HG03378 (cell line): ENCODE results near the gene CACNG4.

Source experiments
- ATAC-seq: cut with Tn5 transposase; IDR thresholded peaks from one replicate; pipeline ENCODE4 v1.9.1; 2021; ENCODE audit warnings: mild to moderate bottlenecking, moderate library complexity; ENCODE audit not compliant: unreplicated experiment

CACNG4 gene

DNA sequence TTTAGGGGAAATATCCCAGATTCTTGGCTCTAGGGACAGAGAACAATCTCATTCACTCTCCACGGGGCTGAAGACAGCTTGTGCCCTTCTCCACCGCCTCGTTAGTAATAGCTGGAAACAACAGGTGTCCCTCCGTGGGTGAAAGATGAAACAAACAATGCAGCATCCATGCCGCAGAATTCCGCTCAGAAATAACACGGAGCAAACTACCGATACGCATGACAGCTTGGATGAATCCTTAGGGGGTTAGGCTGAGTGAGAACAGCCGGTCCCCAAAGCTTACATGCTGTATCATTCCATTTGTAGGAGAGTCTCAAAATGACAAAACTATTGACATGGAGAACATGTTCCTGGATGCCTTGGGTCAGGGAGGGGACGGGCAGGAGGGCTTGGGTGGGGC, 50.5 kb downstream of the CACNG4 start:
- no peak for ATAC-seq

DNA sequence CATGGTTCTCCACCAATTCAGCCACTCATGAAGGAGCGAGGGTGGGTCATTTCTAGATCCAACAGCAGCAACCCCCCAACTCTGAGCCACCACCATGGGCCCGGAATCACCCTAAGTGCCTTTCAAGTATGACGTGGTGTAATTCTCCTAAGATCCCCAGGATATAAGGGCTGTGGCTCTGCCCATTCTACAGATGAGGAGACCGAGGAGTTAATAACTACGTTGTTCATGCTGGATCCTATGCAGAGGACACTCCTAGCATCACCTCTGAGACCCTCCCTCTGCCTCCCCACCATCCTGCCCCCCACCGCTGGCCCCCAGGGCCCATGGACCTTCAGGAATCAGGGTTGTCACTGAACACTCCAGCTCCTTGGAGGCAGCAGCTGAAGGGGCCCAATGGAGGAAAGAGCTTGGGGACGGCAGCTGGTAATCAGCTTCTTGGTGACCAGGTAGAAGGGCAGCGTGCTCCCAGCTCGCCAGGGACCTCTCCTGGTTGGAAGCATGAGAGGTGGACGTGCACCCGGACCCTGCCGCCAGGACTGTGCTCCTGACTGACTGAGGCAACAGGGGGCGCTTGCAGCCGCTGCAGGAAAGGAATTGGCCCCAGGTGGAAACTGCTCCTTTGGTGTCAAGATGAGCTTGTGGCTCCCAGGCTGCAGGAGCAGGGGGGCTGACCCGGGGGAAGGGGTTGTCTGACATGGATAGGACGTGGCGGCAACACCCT, 51.7 kb downstream of the CACNG4 start:
- ATAC-seq: no peak

DNA sequence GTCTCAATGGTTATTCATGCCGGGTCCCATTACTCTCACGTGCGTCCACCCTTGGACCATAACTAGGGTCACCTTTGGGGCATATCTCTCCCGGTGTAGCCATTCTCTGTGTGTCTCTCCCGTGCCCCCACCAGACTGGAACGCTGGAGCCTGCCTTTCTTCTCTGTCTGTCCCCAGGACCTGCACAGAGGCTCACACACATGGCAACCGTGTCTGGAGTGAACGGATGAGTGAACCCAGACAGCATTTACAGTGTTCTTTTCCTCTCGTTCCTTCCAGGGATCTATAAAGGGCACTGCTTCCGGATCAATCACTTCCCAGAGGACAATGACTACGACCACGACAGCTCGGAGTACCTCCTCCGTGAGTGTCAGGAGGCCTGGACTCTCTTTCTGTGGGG, 53.4 kb downstream of the CACNG4 start:
- ATAC-seq: no peak

DNA sequence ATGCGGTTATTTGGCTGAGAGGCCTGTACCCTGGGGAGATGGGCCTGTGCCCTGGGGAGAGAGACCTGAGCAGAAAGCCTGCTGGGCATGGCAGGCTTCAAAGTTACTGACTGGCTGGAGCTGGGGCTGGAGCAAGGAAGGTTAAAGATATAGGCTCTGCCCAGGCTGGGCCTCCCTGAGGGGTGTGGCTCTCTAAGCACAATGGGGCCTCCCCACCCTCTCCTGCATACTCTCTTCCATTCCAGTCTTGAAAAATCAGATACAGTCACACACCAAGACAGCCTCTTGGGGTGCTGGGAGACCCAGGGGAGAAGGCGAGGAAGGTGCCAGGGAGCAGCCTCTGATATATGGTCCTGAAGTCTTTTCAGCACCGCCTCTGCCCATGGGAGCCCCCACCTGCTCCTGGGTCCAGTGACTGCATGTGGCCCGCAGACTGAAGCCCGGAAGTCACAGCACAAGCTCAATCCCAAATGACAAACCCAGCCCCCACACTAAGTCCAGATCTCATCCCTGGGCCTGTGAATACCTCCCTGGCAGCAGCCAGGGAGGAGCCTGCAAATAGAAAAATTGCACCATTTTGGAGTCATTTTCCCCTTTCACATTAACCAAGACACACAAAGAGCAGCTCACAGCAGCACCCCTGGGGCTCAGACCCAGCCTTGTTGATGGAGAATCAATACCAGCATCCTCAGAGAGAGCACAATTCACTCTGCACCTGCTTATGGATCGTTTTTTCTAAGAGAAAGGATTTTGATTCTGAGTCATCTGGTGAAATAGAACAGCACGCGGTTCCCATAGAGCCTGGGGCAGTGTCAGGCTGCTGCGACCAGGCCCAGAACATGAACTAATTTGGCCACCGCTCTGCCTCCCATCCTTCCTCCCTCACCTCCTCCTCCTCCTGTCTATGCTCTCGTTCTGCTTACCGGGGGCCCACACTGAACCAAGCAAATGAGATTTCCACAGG, 54.2 kb downstream of the CACNG4 start:
- ATAC-seq: no peak

DNA sequence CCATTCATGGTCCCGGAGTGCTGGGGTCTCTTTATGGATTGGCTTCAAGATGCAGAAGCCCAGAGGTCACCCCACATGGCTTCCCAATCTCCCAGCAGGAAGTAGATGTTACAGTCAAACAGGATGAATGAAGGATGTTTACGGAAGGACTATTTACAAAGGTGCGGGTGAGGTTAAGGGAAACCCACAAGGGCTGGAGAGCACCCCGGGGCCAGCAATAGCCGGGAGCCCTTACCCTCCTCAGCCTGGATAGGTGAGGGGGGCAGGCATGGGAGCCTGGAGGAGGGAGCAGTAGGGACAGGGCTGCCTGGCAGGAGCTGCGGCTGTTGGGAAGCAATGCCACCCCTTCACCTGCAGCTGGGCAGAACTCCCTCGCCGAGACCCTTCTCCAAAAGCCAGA, 55.3 kb downstream of the CACNG4 start:
- ATAC-seq: no peak

DNA sequence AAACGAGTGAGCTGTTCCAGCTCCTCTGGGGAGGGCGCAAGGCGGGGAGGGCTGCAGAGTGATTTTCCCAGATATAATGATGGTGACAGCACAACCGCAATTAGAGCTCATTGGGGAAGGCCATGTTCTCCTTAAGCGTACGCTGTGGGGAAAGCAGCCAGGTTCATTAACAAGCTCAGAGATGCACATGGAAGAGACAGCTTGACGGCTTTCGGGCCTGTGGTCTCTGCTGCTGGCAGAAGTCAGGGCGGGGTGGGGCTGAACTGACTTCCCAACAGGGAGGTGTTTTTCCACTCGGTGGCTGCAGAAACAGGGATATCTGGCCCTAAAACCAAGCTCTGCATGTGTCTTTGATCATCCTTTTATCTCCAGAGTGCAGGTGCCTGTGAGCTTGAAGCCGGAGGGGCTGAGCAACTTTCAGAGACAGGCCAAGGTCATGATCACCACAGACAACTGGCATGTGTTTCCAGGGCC, 55.8 kb downstream of the CACNG4 start:
- no peak for ATAC-seq

DNA sequence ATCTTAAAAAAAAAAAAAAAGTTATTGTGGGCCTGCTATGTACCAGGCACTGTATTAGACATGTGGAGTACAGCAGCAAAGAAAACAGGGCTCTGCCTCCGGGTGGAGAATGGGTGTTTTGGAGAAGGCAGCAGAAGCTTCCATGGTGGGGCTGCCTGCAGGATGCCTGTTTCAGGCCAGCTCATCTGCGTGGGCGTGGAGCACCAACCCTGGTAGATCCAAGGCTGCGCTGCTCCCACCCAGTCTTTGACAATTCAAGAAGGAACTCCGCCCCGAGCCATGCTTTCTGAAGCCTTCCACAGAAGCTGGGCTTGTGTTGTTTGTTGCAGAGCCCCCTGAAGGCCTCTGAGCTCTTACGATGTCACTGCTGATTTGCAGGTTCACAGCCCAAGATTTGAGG, 56.7 kb downstream of the CACNG4 start:
- ATAC-seq: no peak

DNA sequence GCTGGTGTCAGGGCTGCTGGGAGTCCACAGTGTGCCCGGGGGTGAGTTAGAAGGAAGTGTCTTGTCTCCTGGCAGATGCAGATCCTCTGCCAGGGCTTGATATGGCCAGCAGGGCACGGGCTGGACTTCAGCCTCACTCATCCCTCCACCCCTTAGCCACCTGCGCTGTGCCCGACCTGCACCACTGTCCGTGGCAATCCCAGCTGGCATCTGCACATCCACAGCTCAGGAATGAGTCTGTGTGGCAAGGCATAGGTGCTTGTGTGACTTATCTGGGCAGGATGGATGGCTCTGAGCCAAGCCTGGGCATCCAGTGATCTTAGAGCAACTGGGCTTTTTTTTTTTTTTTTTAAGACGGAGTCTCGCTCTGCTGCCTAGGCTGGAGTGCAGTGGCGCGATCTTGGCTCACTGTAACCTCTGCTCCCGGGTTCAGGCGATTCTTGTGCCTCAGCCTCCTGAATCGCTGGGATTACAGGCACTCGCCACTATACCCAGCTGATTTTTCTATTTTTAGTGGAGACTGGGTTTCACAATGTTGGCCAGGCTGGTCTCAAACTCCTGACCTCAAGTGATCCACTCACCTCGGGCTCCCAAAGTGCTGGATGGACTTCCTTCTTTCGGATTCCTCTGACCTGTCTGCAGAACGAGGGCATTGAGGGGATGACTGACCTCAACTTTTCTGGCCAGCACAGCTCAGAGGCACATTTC, 57.4 kb downstream of the CACNG4 start:
- no peak for ATAC-seq

DNA sequence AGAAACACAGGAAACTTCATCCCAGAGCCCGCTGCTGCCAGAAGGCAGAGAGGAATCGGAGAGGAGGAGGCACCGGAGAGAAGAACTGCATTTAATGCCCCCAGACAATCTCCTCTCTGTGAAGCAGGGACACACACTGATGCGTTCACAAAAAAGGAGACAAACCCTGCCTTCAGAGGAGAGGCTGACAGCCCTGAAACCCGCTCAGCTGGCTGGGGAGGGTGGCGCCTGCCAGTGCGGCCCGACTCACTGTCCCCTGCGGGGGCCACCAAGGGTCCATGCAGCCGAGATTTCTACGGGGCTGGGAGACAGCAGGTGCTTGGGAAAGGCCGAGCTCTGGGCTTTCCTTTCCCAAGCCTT, 57.9 kb downstream of the CACNG4 start:
- ATAC-seq: no peak

DNA sequence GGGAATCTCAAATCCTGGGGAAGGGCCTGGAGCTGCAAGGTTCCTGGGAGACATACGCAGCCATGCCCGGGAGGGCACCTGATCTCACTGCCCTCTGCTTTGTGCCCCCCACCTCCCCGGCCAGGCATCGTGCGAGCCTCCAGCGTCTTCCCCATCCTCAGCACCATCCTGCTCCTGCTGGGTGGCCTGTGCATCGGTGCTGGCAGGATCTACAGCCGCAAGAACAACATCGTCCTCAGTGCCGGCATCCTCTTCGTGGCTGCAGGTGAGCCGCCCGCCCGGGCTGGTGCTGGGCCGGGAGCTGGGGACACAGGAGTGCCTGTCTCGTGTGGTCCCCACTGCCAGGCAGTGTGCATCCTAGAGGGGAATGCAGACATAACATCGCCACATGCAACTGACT, 60.2 kb downstream of the CACNG4 start:
- ATAC-seq: no peak

DNA sequence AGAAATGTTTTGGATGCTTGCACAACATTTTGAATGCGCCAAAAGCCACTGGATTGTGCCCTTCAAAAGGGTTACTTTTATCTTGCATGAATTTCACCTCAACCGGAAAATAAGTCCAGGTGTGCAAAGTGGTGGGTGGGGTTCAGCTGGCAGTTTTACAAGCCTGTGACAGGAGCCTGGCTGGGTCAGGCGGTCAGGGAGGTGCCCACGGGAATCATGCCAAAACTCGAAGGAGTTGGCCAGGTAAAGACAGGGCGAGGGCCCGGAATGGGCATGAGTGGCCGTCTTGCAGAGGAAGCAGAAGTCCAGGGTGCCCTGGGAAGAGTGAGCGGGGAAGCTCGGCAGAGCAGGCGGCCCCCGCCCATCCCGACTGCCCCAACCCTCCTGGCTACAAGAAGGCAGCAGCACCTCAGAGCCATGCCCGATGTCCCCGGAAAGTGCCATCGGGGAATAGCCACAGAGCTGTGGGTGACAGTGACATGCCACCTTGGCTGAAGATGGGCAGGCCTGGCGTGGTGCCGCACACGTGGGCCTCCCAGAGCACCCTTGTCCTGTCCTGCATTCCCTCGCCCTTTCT, 60.8 kb downstream of the CACNG4 start:
- no peak for ATAC-seq

DNA sequence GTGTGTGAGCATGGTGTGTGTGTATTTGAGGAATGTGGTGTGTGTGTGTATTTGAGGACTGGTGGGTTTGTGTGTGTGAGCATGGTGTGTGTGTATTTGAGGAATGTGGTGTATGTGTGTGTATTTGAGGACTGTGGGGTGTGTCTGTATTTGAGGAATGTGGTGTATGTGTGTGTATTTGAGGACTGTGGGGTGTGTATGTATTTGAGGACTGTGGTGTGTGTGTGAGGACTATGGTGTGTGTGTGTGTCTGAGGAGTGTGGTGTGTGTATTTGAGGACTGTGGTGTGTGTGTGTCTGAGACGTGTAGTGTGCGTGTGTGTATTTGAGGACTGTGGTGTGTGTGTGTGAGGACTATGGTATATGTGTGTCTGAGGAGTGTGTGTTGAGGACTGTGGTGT, 61.8 kb downstream of the CACNG4 start:
- no peak for ATAC-seq

DNA sequence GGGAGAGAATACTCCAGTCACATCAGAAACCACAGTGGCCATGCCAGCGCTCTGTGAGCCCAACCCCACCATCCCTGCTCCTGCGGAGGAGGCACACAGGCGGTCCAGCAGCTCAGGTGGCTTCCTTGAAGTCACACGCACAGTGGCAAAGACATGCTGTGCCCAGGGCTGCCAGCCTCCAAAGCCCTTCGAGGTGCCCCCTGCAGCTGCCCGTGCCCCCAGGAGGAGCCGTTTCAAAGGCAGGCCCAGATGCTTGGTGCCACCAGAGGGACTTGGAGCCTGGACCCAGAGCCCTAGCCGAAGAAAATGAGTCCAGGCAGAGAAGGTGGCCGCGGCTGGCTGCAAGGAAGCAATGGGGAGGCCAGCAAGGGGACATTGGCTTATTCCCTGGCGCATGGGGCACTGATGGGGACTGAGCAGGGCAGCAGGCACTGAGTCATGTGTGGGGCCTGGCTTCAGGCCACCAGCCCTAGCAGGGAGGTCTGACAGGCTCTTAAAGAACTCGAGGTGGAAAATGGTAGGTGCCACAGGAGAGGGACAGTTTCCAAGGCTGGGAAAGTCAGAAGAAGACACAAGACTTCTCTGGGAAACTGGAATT, 62.6 kb downstream of the CACNG4 start:
- no peak for ATAC-seq

DNA sequence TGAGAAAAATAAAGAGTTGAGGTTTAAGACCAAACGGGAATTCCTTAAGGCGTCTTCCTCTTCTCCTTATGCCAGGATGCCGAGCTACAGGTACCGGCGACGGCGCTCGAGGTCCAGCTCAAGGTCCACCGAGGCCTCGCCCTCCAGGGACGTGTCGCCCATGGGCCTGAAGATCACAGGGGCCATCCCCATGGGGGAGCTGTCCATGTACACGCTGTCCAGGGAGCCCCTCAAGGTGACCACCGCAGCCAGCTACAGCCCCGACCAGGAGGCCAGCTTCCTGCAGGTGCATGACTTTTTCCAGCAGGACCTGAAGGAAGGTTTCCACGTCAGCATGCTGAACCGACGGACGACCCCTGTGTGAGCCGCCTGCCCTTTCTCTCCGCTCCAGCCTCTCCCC, 66.1 kb downstream of the CACNG4 start:
- no peak for ATAC-seq

DNA sequence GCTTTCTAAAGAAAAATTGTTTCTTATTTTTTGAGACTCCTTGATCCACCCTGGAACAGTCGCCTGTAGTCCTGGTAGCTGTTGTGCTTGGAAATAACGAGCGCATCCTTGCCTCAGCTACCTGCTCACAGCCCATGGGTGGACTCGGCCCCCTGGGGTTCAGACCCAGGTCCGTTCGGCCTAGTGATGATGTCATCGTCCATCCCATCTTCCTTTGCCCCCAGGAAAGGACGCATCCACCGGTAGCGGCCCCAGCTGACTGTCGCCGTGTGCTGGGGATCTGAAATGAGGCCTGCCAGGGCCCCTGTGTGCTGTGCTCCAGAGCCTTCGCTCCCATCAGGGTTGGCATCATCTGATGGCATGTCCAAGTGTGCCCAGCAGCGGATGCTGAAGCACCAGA, 67.9 kb downstream of the CACNG4 start:
- no peak for ATAC-seq

DNA sequence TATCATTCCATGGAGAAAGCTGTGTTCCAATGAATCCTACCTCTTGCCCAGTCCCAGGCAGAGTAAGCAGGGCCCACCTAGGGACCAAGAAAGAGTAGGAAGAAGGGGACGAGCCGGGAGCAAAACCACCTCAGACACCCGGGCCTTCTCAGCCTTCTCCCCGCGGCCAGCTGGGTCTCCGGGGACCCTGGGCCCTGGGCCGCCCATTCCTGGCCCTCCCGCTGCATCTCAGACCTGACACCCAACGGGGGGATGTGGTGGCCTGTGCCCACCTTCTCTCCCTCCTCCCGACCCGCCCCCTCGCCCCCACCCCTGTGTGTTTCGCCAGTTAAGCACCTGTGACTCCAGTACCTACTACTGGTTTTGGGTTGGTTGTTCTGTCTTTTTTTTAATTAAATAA, 68.5 kb downstream of the CACNG4 start:
- no peak for ATAC-seq

DNA sequence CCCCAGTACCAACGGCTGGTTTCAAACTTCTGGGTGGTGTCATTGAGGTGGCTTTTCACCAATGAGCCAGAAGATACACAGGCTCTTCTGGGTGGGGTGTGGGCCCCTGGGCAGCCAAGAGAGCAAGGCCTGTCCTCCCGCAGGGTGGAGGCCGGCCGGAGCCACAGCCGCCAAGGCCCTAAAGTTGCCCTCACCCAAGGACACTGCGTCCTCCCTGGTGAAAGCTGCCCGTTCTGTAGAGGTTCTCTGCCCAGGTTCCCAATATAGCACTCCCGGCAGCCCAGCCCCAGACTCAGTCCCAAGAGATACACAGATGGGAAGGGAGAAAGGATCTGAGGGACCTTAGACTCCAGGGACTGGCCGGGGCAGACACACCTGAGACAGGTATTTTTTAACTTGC, 69.1 kb downstream of the CACNG4 start:
- no peak for ATAC-seq

DNA sequence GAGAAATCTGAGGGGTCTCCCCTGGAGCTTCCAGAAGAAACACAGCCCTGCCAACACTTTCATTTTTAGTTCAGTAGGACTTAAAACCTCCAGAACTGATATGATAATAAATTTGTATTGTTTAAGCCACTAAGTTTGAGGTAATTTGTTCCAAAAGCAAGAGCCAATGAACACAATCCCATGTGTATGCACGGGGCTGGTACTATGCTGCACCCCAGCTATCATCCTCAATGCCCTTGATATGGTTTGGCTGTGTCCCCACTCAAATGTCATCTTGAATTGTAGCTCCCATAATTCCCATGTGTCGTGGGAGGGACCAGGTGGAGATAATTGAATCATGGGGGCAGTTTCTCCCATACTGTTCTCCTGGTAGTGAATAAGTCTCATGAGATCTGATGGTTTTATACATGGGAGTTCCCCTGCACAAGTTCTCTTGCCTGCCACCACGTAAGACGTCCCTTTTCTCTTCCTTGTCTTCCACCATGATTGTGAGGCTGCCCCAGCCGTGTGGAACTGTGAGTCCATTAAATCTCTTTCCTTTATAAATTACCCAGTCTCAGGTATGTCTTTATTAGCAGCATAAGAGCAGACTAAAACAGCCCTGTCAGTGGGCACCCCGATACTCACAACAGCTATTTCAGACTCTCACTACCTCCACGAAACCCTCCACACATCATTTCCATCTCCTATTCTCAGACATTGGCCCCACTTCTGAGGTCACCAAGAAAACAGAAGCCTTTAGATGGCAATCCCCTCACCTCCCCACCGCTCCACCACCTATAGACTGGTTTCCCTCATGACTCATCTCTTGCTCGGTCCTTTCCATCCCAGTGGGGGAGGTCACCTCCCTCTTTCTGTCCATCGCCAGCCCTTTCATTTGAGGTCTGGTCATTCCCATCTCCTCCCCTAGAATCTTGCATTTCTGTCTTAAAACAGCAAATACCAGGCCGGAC, 70.9 kb downstream of the CACNG4 start:
- ATAC-seq: peak; percentile 68

DNA sequence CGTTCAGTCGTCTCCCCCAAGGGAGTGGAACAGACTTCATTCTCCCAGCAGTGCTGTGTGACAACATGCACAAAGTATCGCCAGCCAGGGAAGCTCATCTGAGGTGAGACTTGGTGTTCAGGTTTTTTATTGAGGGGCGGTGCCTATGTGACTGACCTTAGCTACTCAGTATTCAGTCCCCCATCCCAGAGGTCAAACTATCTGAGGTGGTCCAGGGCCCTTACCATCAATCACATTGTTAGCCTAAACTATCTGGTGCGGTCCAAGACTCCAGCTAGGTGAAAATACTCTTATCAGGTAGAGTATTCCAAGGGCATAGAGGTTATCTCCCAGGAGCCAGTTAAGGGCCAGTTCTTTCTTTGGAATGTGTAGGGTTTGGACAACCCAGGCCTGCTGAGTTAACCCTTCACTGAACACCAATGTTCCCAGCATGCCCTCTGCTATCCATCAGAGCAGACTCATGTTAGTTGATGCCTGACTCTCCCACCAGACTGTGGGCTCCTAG, 74.4 kb downstream of the CACNG4 start:
- no peak for ATAC-seq
